HG03175 (cell line): Measurements from ENCODE around the gene MAST4.

Source experiments
- ATAC-seq: cut with Tn5 transposase; IDR thresholded peaks from one replicate; pipeline ENCODE4 v1.9.1; 2021; ENCODE audit warnings: mild to moderate bottlenecking, moderate library complexity; ENCODE audit not compliant: unreplicated experiment

MAST4 gene

DNA sequence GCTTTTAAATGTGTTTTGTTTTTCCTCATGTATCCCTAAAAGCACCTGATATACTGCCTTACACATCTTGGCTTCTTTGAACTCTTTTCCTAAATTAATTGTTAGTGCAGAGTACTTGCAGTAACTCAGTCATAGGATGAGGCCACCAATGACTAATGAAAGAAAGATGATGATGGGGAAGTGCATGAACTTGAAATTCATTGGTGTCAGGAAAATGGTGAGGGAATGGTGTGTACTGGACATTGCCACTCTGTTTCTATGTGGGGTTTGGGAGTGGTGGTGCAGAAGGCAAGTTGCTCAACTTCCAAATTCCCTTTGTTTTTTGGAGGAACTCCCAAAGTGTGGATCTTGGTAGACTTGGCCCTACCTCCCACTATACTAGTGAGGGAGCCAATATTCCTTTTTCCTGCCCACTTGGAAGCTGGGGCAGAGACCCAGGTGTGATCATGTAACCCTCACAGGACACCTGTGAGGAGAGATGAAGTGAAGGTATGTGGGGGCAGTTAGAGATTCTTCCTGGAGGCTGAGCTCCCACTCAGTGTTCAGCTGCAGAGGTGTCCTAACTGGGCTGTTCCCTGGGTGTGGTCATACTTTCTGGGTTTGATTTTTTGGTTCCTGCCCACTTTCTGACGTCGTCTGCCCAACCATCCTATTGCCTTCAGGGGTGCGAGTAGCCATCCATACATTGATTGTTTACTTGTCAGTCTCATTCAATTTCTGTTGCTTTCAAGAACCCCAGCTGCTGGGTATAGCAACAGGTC, 298.5 kb downstream of the MAST4 start:
- ATAC-seq, result no peak

DNA sequence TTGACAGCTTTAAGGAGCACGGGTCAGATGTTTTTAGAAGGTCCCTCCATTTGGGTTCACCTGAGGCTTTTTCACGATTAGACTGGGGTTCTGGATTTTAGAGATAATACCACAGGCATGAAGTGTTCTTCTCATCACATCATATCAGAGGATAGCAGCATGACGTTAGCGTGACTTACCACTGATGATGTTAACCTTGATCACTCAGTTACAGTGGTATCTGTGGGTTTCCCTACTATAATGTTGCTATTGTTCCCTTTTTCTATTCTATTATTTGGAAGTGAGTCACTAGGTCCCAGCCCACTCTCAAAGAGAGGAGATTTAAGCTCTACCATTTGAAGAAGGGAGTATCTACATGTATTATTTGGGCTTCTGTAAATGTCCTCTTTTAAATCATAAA, 300.0 kb downstream of the MAST4 start:
- no peak for ATAC-seq

DNA sequence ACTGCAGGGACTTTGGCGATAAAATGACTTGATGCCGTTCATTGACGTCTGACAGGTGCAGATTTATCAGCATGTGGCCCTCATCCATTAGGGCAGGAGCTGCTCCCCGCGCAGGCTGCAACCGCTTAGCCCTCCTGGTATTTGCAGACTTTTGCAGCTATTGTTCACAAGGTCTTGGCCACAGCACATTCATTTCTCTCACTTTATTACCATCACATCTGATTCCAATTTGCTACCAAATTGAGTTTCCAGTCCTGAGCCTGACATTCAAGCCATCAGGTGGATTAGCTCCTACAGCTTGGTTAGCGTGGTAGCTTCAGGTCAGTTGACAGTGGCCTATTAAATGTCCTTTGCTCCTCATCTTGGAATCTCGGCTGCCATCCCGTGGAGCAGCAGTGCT, 301.2 kb downstream of the MAST4 start:
- ATAC-seq, result no peak

DNA sequence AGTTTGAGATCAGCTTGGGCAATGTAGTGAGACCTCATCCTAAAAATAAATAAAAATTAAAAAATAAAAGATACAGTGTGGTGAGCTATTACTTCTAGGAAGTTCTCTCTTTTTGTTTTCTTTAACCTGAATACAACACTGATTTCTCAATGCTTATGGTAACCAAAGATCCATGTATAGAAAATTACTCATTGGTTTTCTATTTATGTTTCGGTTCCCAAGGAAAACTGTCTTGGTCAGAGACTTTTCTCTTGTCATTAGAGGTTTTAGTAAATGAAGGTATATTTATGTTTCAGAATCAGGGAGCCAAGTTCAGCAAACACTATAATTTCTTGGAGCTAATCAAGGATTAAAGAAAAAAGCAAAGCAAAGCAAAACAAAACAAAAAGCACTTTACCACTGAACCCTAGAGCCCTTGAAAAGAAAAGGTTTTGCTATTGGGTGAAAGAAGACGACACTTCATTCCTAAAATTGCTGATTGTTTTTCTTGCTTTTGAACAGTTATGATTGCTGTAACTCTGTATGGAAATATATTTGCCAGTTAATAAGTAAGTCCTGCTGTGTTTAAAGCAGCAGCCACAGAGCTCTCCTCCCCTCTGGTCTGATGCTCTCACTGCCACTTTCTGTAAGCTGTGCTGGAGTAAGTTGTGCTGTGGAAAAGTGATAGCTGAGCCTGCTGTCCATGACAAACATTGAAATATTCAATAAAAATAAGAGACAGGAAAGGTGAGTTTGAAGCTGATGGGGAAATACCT, 302.2 kb downstream of the MAST4 start:
- ATAC-seq, result no peak

DNA sequence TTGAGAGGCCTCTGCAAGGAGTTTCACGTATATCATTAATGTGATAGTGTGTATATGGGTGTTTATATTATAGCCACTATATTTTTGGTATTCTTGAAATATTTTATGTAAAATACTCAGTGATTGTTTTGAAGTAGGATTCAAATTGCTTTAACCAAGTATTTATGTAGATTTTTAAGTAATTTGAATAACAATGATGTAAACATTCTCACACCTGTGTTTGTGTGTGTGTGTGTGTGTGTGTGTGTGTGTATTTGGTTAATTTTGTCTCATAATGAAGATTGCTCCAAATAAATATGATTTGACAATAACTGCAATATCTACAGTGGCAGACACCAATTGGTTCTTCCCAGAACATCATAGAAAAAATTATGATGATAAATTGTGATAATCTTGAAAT, 307.0 kb downstream of the MAST4 start:
- no peak for ATAC-seq

DNA sequence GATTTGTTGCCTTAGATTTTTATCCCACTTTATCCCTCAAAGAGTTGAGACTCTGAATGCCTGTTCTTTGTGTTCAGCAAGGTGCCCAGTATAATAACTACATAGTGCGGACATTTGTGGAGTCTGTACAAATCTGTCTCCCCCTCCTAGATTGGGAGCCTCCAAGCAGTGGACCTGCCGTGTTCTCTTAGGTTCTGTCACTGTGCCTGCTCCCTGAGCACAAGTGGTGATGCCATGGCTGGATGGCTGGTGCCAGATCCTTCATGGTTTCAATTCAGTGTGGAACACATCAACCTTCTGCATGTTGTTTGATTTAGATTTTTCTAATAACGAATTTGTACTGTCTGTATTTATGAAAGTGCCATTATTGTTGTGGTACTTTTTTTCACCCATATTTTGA, 307.5 kb downstream of the MAST4 start:
- ATAC-seq, result no peak

DNA sequence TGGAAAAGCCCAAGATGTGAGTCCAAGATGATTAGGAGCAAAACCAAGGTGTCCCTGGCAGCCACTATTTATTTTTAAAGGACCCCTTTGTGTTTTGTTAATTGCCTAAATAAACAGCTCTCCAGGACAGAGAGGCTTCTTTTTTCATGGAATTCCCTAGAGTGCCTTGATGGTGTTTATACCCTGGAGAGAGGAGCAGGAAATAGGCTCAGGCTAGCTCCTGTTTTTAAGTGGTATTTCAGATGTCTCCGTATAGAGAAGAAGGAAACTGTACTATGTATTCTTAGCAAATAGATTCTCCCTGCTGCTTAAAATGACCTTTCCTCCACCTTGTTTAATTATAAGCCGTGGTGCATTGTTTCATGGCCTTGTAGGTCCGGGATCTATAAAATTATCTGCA, 308.0 kb downstream of the MAST4 start:
- ATAC-seq, result no peak

DNA sequence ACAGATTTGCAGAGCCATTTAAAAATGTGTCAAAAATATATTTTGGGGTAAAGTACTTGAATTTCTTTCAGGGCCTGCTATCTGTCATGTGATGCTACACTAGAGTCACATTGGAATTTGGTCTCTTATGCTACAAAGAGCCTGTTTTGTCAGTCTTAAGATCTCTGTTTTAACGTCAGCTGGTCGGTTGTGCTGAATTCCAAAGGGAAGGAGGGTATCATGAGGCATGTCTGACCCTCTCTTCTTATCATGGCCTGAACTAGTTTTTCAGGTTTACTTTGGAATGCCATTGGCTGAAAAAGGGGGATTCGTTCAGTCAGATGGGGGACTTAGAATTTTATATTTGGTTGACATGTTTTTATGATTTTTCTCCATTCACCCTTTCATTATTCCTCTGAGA, 309.8 kb downstream of the MAST4 start:
- ATAC-seq, result no peak

DNA sequence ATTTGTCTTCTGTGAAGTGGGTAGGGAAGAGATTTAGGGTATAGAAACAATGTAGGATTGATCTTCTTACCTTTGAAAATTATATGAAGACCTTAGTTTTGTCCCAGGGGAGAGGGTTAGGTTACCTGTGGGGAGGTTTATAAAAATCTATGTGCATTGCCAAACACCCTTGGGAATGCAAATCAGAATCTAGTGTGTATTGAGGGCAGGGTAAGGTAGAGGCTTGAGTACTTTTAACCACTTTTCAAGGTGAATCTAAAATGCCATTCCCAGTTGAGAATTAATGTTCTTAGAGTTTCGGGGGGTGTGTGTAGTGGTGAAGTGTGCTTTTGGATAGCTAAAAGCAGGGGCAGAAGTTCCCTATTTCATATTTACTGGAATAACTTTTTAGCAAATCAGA, 312.0 kb downstream of the MAST4 start:
- ATAC-seq, result no peak

DNA sequence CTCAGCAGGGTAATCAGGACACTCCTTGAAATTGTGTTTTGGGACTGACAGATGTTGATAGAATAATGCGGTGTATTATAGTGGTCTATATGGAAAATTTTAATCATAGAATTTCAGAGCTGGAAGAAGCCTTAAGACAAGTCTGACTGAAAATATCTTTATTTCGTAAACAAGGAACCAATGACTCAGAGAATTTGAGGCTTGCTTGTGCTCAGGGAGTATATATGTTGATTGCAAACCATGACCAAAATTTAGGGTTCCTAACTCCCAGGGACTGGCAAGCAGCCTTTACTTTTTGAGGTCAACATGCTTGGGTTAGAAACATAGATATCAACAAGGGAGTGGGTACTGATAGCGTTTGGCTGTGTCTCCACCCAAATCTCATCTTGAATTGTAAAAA, 313.2 kb downstream of the MAST4 start:
- ATAC-seq, result no peak

DNA sequence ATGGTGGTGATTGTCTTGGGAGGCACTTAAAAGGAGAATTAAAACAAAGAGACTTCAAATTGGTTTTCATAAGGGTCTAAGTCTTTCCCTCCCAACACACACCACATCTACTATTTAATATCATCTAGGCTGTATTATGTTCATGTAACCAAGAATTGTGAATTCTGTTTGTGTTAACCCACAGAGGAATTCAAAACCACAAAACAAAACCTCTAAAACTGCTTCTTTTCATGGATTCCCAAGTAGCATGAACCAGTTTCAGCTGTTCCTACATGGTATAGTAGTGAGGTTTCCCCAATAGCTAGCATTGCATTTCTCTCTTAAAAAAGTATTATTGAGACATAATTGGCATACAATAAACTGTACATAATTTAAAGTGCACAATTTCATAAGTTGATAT, 316.6 kb downstream of the MAST4 start:
- ATAC-seq, result no peak

DNA sequence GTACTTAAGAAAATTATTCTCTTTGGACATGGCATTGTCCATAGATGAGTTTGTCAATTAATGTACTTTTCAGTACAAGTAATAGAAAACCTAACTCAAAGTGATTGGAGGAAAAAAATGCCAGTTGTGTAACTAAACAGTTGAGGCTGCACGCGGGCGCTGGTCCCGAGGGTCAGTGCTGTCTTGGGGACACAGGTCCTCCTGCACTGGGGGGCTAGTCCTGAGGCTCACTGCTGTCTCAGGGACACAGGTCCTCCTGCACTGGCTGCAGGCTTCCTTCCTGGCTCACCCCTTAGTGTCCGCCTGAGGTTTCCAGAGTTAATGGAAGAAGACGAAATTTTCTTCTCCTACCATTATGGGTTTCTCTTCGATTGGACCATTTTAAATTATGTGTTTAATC, 319.3 kb downstream of the MAST4 start:
- no peak for ATAC-seq

DNA sequence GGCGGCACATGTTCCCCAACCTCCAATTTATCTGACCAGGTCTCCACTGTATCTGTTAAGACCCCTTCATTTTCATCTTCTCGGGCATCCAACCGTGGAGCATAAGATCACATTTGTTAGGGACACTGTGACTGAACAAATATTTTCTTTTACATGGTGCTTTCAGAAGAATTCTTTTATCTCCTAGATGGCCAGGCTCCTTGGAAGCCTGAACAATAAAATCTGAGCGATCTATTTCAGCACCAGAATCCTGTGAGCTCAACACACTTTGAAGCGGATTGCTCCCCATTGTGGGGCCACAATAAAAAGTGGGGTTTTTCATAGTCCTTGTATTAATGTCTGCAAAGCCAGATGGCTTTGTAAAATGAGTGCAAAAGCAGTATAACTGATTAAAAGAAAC, 326.7 kb downstream of the MAST4 start:
- ATAC-seq, result no peak

DNA sequence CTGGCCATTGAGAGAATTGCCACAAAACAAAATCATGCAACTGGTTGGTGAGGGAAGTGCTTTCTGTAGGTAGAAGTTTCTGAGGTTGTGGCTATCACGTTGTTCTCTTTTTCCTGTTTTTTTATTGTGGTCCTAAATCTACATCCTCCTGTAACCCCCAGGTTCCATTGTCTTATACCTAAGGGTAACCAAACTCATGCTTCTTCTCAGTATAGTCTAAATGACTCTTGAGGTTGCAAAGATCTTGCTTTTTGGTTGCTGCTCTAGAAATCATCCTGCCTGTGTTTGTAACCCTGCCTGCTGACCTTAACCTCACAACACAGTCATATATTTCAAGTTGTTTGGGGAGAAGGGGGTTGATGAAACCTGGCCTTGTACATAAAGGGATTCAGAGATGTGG, 327.3 kb downstream of the MAST4 start:
- ATAC-seq, result no peak

DNA sequence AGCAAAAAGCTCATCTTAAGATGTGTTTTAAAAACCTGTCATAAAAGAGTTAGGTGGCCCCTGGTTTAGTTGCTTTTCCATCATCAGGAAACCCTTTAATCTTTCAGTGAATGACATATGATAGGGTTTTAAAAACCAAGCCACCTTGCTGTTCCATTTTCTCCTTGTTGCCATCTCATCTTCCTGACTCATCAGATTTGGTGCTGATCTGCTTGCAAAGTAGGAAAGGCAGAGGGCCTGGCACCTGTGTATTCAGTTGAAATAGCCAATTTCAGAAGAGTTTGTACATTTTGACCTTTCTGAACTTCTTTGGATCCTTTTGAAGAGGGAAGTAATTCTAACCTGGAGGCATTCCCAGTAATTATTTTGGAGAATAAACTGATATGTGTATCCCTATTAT, 327.7 kb downstream of the MAST4 start:
- no peak for ATAC-seq

DNA sequence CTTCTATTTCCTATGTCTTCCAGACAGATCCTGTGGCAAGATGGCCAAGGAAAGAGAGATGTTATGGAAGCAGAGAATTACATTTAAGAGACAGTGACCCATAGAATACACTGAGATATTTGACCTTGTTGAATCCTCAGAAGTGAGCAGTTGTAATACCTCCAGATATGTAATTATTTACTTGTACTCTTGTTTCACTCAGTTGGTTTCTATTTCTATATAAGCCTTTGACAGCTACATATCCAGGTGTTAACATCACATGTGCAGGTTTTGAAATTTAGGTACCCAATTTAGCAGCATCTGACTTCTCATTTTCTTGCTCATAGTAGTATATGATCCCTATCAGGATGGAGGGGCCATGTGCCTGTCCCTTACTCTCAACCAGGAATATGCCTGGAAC, 330.9 kb downstream of the MAST4 start:
- ATAC-seq, result no peak

DNA sequence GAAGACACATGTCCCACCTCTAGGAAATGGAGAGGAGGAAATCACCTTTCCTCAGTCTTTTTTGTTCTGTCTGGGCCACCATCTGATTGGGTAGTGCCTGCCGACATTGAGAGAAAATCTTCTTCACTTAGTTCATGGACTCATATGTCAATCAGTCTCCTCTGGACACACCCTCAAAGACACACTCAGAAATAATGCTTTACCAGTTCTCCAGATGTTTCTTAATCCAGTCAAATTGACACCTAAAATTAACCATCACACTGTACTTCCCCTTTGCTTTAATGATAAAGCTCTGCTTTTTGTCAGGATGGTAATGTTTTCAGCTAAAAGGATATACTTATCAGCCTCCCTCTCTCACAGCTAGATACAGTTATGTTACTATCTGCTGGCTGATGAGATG, 333.1 kb downstream of the MAST4 start:
- ATAC-seq, result no peak

DNA sequence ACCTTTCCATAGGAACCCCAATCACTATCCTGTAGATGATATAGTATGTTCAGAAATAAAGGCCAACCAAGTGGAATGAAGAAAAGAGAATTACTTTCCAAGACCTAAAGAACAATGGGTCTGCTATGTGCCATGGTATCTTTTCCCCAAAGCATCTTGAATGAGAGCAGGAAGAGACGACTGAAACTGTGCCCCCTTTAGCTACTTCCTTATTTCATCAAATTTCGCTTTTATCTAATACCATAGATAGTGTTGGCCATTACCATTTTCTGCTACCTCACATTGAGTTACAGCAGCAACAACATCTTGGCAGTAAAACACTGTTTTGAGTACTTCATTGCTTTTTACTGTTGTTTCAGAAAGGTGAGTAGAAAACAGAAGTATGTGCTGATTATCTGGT, 333.8 kb downstream of the MAST4 start:
- ATAC-seq, result no peak

DNA sequence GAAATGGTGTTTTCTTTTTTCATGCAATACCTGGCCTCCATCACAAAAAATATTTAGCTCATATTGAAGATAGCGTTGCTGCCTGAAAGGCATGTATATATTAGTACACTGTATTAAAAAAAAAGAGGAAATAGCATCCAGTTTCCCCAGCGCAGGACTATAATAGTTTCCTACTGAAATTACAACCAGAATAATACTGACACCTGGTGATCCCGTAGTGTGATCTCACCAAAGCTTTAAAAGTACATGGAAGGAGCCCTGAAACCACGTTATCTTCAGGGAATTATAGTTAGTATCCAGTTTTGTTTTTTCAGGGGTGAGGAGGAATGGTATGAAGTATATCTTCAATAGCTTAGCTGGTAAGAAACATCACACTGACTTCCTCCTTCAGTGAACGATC, 335.5 kb downstream of the MAST4 start:
- no peak for ATAC-seq

DNA sequence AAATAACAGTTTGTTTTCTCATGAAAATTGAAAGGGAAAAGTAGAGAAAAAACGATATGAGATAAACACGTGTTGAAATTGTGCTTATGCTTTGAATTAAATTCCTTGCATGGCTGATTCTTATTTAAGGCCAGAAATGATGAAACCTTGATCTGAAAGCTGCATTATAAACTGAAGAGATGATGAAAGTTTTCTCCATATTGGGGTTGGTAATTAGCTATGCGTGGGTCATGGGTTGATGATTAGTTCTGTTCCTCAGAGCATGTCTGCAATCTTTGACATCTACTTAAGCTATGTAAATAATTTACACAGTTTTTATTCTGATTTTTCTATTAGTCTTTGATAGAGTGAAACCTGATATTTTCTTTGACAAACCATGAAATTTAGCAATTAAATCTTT, 336.3 kb downstream of the MAST4 start:
- no peak for ATAC-seq

DNA sequence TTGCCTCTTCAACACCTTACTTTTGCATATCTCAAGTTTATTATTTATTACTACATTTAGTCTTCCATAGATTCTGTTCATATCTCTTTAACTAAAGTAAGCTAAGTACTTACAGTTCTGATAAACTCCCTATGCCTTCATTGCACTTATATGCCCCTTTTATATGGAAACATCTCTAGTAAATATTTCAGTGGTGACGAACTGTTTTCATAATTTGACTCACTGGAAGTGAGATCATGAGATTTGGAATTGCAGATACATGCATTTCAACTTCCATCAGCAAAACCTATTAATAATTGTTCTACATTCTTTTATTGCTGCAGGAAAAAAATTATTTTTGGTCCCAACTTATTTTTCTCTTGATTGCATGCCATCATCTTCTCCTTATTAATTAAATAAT, 336.9 kb downstream of the MAST4 start:
- no peak for ATAC-seq

DNA sequence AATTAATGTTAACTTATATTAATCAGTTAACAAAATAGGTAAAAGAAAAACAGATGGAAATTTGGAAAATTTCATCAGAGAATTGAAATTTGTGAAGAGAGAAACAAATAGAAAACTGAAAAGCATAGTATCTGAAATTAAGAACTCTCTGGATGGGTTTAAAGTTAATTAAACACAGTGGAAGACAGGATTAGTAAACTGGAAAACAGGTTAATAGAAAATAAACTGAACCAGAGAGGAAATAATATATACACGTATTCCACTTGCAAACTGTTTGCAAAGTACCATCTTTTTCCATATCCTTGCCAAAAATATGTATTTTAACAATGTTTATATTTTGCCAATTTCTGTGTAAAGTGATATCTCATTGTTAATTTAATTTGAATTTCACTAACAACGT, 342.9 kb downstream of the MAST4 start:
- no peak for ATAC-seq
